Measurements from ENCODE around the gene RPA1.
"Not testable (repeated sequence)": the region's sequence is repeated elsewhere in the genome, so short reads cannot be mapped to it uniquely, and the experiment has no call there.

Gene RPA1

GRCh38 chr17:1829592-1830257, at the start of gene RPA1, which contains the start of gene SMYD4:
RPA1 (plus strand) TSS chr17:1830005; CDS start chr17:1830094, 89 bp downstream.
SMYD4 (minus strand) TSS chr17:1829902; CDS start chr17:1827994, 1,908 bp downstream.
- peak; percentile 88 for DNase-seq

GRCh38 chr17:1782171-1782567, 47.6 kb upstream of the RPA1 start:
- DNase-seq = no peak

- DNase-seq = no peak
Measured at GRCh38 chr17:1783271-1783670, 46.5 kb upstream of the RPA1 start.

- DNase-seq = no peak
Measured at GRCh38 chr17:1783834-1784611, 45.8 kb upstream of the RPA1 start.

- no peak for DNase-seq
Measured at GRCh38 chr17:1785930-1786329, 43.9 kb upstream of the RPA1 start.

GRCh38 chr17:1786708-1787107, 43.1 kb upstream of the RPA1 start:
- DNase-seq = no peak

GRCh38 chr17:1787301-1787902, 42.4 kb upstream of the RPA1 start:
- no peak for DNase-seq

- no peak for DNase-seq
Measured at GRCh38 chr17:1789936-1790335, 39.9 kb upstream of the RPA1 start.

GRCh38 chr17:1792495-1793446, 37.0 kb upstream of the RPA1 start:
- DNase-seq = no peak

- no peak for DNase-seq
Measured at GRCh38 chr17:1793447-1793806, 36.4 kb upstream of the RPA1 start.

GRCh38 chr17:1796800-1797199, 33.0 kb upstream of the RPA1 start:
- no peak for DNase-seq

GRCh38 chr17:1797323-1797722, 32.5 kb upstream of the RPA1 start:
- no peak for DNase-seq

GRCh38 chr17:1797846-1798245, 32.0 kb upstream of the RPA1 start:
- DNase-seq = not testable (repeated sequence)

- DNase-seq = no peak
Measured at GRCh38 chr17:1800240-1800639, 29.6 kb upstream of the RPA1 start.

- no peak for DNase-seq
Measured at GRCh38 chr17:1800712-1801111, 29.1 kb upstream of the RPA1 start.

GRCh38 chr17:1802429-1802828, 27.4 kb upstream of the RPA1 start:
- DNase-seq = no peak

- DNase-seq = no peak
Measured at GRCh38 chr17:1803280-1803679, 26.5 kb upstream of the RPA1 start.

GRCh38 chr17:1807890-1808289, 21.9 kb upstream of the RPA1 start:
- no peak for DNase-seq

GRCh38 chr17:1808644-1809043, 21.2 kb upstream of the RPA1 start:
- no peak for DNase-seq

GRCh38 chr17:1809815-1810214, 20.0 kb upstream of the RPA1 start:
- DNase-seq = not testable (repeated sequence)

- no peak for DNase-seq
Measured at GRCh38 chr17:1810450-1811103, 19.2 kb upstream of the RPA1 start.

- no peak for DNase-seq
Measured at GRCh38 chr17:1813088-1813487, 16.7 kb upstream of the RPA1 start.

Data from stimulated activated naive CD4-positive, alpha-beta T cell treated with Interleukin-2 at 50 U/mL for 16 hours (primary cell).